Measurements from ENCODE around the gene EPHB1.
A peak's percentile ranks its signal among the peaks of the same experiment; 100 is the strongest.

The EPHB1 gene

GRCh38 chr3:134911586-134912548 is 116.8 kb downstream of the EPHB1 start:
- DNase-seq (ENCODE audit: low read depth): no peak

- no peak for DNase-seq (ENCODE audit: low read depth)
Observed at GRCh38 chr3:134916276-134916961, 121.4 kb downstream of the EPHB1 start.

- peak; percentile 15 for DNase-seq (ENCODE audit: low read depth)
Observed at GRCh38 chr3:134917631-134918030, 122.6 kb downstream of the EPHB1 start.

GRCh38 chr3:134918441-134918840 is 123.4 kb downstream of the EPHB1 start:
- DNase-seq (ENCODE audit: low read depth): no peak

- no peak for DNase-seq (ENCODE audit: low read depth)
Observed at GRCh38 chr3:134922101-134922500, 127.0 kb downstream of the EPHB1 start.

GRCh38 chr3:134922866-134923265 is 127.8 kb downstream of the EPHB1 start:
- DNase-seq (ENCODE audit: low read depth): no peak

GRCh38 chr3:134923286-134923685 is 128.2 kb downstream of the EPHB1 start:
- DNase-seq (ENCODE audit: low read depth): no peak

GRCh38 chr3:134927599-134927998 is 132.5 kb downstream of the EPHB1 start:
- no peak for DNase-seq (ENCODE audit: low read depth)

- no peak for DNase-seq (ENCODE audit: low read depth)
Observed at GRCh38 chr3:134928392-134928791, 133.3 kb downstream of the EPHB1 start.

GRCh38 chr3:134928819-134929218 is 133.8 kb downstream of the EPHB1 start:
- DNase-seq (ENCODE audit: low read depth): no peak

GRCh38 chr3:134929976-134930375 is 134.9 kb downstream of the EPHB1 start:
- no peak for DNase-seq (ENCODE audit: low read depth)

- no peak for DNase-seq (ENCODE audit: low read depth)
Observed at GRCh38 chr3:134931045-134931785, 136.2 kb downstream of the EPHB1 start.

GRCh38 chr3:134932035-134932434 is 137.0 kb downstream of the EPHB1 start:
- no peak for DNase-seq (ENCODE audit: low read depth)

- DNase-seq (ENCODE audit: low read depth): no peak
Observed at GRCh38 chr3:134933997-134934396, 138.9 kb downstream of the EPHB1 start.

GRCh38 chr3:134934933-134935332 is 139.9 kb downstream of the EPHB1 start:
- no peak for DNase-seq (ENCODE audit: low read depth)

GRCh38 chr3:134937256-134938028 is 142.4 kb downstream of the EPHB1 start:
- peak; percentile 6 for DNase-seq (ENCODE audit: low read depth)

- DNase-seq (ENCODE audit: low read depth): no peak
Observed at GRCh38 chr3:134938029-134938525, 143.0 kb downstream of the EPHB1 start.

GRCh38 chr3:134939978-134940377 is 144.9 kb downstream of the EPHB1 start:
- no peak for DNase-seq (ENCODE audit: low read depth)

- DNase-seq (ENCODE audit: low read depth): no peak
Observed at GRCh38 chr3:134941820-134942219, 146.8 kb downstream of the EPHB1 start.

- no peak for DNase-seq (ENCODE audit: low read depth)
Observed at GRCh38 chr3:134944429-134944828, 149.4 kb downstream of the EPHB1 start.

- no peak for DNase-seq (ENCODE audit: low read depth)
Observed at GRCh38 chr3:134949150-134949549, 154.1 kb downstream of the EPHB1 start.
